ENCODE results near the gene KL.

KL gene

GRCh38 chr13:33037673-33038072, 21.4 kb downstream of the KL start:
- DNase-seq (ENCODE audit: low read depth), result no peak

GRCh38 chr13:33040090-33040489, 23.9 kb downstream of the KL start:
- no peak for DNase-seq (ENCODE audit: low read depth)

DNA sequence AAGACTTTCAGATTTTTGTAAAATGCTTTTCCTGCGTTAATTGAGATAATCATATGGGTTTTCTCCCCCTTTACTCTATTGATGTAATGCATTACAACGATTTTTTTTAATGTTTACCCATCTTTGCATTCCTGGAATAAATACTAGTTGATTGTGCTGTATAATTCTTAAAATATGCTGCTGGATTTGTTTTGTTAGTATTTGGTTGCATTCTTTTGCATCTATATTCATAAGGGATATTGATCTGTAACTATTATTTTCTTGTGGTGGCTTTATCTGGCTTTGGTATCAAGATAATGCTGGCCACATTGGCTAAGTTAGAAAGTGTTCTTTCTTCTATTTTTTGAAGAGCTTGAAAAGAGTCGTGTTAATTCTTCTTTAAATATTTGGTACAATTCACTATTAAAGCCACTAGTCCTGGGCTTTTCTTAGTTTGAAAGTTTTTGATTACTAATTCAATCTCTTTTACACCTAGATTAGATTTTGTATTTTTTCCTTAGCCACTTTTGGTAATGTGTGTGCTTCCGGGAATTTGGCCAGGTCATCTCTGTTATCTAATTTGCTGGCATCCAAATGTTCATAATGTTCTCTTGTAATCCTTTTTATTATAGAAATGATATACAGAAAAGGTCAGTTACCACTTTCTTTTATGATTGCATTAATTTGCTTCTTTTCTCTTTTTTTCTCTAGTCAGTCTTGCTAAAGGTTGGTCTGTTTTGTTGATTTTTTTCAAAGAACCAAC, 29.8 kb downstream of the KL start:
- DNase-seq (ENCODE audit: low read depth), result no peak

GRCh38 chr13:33050161-33050560, 33.9 kb downstream of the KL start:
- DNase-seq (ENCODE audit: low read depth), result no peak

DNA sequence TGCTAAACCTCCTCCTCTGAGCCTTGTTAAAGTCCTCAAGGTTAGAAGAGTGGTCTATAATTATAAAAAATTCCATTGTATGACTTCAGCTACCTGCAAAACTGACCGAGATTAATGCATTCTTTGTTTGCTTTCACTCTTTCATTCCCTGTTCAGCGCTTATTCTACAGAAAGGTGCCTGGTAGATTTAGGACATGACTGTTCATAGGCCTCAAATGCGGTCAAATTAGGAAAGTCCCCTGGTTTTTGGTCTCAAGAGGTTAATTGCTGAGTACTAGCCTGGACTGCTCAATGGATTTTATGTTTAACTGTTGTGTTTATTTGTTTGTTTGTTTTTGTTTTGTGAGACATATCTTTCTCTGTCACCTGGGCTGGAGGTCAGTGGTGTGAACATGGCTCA, 35.4 kb downstream of the KL start:
- no peak for DNase-seq (ENCODE audit: low read depth)

DNA sequence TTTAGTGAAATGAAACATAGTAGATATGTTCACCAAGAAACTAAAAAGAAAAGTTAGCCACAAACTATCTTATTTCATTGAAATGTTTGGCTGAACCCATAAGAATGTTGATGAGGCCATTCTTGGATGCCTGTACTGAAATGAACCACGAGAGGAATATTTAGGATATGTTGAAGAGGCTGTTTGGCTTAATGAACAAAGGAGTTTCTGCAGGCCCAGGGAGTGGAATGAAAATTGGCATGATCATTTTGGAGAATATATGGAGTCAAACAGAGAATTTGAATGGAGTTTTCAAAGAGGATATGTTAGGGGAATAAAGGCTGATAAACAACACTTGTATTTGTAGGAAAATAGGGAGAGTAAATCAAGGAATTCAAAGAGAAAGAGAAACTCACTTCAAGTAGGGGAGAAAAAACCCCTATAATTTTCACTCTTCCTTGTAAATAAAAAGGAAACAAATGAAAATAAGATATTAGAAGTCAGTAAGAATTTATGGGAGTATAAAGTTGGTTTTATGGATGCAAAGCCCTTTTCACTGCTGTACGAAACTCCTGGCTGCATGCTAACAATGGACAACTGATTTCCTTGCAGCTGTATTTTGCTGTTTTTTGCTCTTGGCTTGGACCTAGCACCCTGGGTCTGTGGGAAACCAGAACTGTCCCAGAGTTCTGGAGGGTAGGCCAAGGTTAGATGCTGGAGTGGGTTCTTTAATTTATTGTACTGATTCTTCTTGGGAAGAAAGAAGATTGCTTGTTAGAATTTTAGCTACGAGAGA, 36.5 kb downstream of the KL start:
- DNase-seq (ENCODE audit: low read depth), result no peak

DNA sequence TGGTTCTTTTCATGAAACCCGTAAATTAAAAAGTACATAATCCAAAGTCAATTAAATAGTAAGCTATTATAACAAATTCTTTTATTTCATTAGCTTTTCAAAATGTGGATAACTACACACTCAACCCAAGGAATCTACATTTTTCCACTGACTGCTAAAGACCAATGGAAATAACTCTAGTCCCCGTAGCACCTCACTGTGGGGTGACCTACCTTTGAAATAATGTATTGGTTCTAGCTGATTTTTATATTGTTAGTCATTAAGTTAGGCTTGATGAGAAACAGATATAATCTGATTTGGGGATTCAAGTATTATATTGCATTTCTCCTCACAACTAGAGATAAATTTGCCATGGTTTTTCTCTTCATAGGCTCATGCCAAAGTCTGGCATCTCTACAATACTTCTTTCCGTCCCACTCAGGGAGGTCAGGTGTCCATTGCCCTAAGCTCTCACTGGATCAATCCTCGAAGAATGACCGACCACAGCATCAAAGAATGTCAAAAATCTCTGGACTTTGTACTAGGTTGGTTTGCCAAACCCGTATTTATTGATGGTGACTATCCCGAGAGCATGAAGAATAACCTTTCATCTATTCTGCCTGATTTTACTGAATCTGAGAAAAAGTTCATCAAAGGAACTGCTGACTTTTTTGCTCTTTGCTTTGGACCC, 37.3 kb downstream of the KL start:
- no peak for DNase-seq (ENCODE audit: low read depth)

- no peak for DNase-seq (ENCODE audit: low read depth)
Observed at GRCh38 chr13:33057019-33057780, 41.0 kb downstream of the KL start.

DNA sequence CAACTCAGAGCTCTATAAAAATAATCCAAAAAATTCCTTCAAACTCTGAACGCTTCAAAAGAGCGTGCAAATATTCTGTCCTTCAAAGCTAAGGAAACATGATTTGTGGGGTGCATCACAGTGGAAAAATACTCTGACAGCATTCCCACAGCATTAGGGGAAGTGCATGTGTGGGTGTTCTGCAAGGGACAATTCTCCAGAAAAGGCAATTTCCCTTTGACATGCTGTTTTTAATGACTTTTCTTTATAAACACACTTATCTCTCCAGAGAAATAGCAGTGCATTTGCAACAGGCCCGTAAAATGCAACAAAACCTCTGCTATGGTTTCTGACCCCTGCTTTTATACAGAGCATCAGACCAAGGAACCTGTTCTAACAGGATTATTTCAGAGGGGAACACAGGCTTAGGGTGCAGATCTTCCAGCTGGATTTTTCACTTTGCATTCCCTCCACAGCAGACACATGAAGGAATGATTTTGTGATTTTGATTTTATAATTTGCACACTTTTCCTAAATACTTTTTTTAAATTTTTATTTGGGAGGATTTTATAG, 42.6 kb downstream of the KL start:
- DNase-seq (ENCODE audit: low read depth), result no peak

DNA sequence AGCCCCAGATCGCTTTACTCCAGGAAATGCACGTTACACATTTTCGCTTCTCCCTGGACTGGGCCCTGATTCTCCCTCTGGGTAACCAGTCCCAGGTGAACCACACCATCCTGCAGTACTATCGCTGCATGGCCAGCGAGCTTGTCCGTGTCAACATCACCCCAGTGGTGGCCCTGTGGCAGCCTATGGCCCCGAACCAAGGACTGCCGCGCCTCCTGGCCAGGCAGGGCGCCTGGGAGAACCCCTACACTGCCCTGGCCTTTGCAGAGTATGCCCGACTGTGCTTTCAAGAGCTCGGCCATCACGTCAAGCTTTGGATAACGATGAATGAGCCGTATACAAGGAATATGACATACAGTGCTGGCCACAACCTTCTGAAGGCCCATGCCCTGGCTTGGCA, 44.6 kb downstream of the KL start:
- no peak for DNase-seq (ENCODE audit: low read depth)

GRCh38 chr13:33066329-33066728, 50.1 kb downstream of the KL start:
- DNase-seq (ENCODE audit: low read depth), result no peak

- no peak for DNase-seq (ENCODE audit: low read depth)
Observed at GRCh38 chr13:33069365-33069764, 53.1 kb downstream of the KL start.

GRCh38 chr13:33070713-33071112, 54.5 kb downstream of the KL start:
- DNase-seq (ENCODE audit: low read depth), result no peak

DNA sequence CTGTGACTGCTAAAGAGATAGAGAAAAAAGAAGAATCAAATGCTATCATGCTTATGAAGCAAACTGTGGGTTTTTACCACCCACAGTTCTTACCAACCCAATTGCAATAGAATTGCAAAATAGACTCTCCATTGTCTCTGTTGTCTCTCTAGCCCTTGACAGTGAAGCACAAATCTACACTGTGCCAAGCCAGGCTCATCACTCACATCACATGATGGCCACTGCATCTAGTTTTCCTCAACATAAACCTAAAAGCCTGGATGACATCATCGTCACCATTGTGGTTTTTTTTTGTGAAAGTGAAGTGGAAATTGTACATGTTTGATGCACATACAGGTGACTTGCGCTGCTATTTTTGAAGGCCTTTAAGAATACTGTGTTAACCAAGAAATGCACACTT, 56.1 kb downstream of the KL start:
- no peak for DNase-seq (ENCODE audit: low read depth)

DNA sequence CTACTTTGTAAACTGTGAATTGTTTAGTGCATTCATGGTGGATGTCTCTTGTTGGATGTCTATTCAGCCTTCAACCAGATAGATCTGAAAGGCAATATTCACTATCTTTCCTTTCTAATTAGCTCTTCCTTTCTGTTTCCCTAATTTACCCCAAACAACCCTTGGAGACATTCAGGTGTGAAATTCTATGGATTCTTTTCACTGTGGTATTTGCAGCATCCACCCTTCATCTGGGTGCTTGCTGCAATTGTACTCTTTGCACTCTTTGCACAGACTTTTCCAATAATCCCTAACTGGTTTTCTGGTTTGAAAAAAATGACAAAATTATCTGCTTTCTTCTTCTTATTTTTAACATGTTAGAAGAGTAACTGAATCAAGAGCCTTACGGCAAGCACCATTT, 56.5 kb downstream of the KL start:
- DNase-seq (ENCODE audit: low read depth), result no peak

DNA sequence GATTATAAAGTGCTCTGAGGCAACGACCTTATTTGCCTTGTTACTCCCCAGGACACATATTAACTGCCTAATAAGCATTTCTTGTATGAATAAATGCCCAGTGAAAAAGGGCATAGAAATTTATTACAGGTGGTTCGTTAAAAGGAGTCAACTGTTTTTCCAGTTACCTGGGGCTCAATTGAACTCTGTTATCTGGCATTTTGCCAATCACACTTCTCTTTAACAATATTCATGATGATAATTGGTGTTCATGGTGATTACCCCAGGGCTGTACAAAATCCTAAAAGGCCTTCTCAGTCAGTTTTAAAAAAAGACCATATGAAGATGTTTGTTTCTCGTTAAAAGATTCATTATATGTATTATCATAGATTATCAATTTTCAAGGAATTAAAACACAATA, 57.1 kb downstream of the KL start:
- DNase-seq (ENCODE audit: low read depth), result no peak

DNA sequence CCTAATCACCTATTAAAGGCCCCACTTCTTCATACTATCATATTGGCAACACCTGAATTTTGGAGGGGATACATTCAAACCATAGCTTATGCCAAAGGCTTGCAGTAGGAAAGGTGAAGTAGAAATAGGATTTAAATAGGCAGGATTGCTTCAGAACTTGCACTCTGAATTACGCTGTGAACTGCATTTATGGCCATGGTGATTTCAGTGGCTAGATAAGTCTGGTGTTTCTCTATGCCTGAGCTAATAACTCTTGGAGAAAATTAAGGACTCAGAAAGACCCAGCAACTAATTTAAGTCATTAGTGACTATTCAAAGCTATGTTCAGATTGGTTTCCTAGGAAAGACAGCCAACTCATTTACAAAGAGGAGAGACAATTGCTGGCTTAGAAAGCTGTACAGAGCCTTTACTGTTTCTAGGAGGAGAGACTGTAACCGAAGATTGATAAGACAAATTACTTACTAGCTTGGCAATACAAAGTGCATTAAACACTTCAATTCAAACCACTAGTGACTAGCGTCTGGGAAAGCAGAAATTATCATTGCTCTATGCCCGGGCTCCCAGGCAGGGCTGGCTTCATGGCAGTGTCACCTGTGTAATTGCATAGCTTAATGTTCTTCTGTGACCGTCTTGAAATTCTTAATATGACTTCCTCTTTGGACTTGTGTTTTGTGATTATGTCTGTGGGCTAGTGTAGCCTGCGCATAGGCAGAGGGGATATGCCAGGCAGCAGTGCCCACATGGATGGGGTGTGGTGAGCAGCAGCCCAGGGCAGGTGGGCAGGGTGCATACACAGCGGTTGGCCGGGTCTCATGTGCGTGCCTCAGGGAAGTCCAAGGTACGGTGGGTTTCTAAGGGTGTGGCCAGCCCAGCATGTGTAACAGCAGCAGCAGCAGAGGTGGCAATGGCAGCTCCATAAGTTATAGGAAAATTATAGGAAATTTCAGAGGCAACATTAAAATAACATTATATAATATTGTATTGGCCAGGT, 60.1 kb downstream of the KL start:
- DNase-seq (ENCODE audit: low read depth), result no peak

DNA sequence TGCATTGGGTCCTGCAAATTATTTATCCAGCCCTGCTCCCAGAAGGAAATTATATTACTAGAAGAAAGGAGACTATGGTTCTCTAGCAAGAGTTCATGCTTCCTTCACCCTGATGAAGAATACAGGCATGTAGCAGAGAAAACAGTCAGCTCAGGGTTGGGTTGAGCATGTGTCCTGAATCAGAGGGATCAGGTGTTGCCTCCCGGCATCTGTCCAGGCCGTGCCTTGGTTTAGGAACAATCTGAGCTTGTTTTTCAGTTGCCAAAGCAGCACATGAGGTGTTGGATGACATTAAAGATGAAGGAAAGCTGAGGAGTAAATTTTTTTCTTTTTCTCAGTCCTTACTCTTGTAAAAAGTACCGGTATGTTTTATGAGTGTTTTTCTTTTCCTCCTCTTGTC, 62.0 kb downstream of the KL start:
- DNase-seq (ENCODE audit: low read depth), result no peak

DNA sequence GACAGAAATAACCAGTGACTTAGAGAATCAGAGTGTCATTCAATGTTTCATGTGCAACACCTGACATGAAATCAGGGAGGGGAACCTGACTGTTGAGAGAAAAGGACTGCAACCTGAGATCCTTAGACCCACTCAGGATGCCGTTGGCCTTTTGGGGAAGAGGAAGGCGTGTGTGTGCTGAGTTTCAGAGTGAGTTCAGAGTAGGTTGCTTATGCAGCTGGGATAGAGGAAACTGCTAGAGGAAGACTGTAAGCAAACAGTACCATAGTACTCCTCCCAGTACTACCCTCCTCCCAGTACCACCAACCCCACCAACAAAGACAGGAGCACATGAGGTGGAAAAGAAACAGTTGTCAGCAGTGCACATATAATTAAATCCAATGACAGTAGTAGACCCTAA, 63.7 kb downstream of the KL start:
- no peak for DNase-seq (ENCODE audit: low read depth)

DNA sequence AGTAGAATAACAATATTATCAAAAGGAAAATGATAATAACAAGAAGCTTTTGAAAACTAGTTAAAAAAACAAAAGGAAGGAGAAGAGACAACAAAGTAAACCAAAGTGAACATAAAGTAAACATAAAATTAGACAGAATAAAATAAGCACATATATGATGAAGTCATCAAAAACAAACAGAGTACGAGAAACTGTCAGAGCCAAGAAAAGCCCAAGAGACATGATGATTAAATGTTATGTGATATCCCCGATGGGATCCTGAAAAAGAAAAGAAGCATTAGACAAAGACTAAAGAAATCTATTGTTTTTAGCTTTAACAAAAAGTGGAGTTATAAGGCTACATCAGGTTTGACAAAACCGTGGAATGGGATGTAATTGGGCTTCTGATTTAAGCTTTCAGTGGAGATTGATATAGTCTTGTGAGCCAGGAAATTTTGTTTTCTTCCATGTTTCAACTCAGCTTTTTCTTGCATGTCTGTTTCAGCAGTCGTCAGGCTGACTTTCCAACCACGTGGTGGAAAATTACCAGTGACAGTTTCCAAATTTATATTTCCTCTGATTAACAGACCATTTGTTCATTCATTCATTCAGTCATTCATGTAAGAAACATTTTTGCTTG, 64.9 kb downstream of the KL start:
- no peak for DNase-seq (ENCODE audit: low read depth)
